Sciatic nerve (tissue), 2 donors: ENCODE data around the gene RSPH9. TPM values are rescaled to one million over a fixed set of nuclear protein-coding genes. Genes with fewer than 3 reads are reported as not detected.

ENCODE experiments used
- ATAC-seq: fragments of 200-7000 bp; cut with Tn5 transposase; one replicate; pipeline ENCODE4 v1.9.1; 2020; ENCODE audit warnings: mild to moderate bottlenecking, moderate library complexity
- DNase-seq: peaks from one replicate; pipeline ENCODE4 v3.0.0-alpha.2; 2020; ENCODE audit warnings: low spot score
- intact Hi-C: fragments of 100-400 bp; cut with DNase I; formaldehyde crosslinking; loops from one replicate; pipeline ENCODE4 v1.14.2; 2022
- total RNA-seq: library from RNA; stranded (reverse); fragmentation: NEBNext Ultra II Directional; extraction: Animal tissue kit (Norgen Biotek cat#: 25700); gene quantifications from one replicate; pipeline ENCODE4 v1.2.1, GENCODE V29; 2021
- donor health status: DM: no; HTN: no; CAD: no.
- donor health status: DM: no; HTN: no; CAD: no.

The RSPH9 gene
- total RNA-seq = 0.49 TPM

DNA sequence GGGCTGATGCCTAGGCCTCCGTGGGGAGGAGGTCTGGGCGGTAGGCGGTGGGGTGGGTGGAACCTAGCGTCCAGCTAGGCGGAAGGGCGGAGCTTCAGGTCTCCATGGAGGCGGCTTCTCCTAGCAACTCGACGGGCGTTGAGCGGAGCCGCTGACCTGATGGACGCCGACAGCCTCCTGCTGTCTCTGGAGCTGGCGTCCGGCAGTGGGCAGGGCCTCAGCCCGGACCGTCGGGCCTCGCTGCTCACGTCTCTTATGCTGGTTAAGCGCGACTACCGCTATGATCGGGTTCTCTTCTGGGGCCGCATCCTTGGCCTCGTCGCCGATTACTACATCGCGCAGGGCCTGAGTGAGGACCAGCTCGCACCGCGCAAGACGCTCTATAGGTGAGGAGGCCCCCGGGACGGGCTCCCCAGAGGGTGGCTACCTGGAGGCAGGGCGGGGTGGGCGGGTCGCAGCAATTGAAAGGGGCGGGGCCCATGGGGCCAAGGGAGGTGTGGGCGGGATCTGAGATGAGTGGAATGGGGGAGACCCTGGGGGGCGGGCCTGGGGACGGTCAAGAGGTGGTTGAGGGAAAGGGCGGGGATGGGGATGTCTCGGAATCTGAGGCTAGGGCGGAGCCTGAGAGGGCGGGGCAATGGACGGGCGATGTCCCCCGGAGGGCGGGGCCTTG, at the start of gene RSPH9:
Gene RSPH9 (plus strand): TSS at position 97 of the 673 bp plus-strand sequence. CDS start 63 bp downstream, at position 160.
- peak; percentile 79 for DNase-seq
- intact Hi-C loops = no loop called here
- peak; percentile 91 for ATAC-seq

DNA sequence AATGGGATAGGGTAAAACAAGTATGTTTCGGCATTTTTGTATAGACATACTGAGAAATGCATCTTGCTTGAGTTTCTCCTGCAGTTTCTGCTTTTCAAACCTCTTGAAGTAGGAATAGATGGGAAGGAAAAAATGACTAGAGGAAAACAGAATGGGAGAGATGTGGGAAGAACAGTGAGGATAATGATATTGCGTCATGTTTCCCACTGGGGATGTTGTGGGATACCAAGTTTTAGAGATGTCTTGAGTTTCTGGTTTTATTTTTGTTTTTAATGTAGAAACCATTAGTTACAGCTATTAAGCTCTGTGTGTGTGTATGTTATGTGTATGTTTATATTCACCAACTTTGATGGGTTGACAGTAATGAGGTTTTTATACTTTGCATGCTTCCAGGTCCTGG, 44.2 kb upstream of the RSPH9 start:
- intact Hi-C loops = no loop called here
- DNase-seq (no peak), ATAC-seq (no peak)

- ATAC-seq (no peak), DNase-seq (no peak)
- intact Hi-C loops = no loop called here
Observed at GRCh38 chr6:43604174-43604573, 40.7 kb upstream of the RSPH9 start.

DNA sequence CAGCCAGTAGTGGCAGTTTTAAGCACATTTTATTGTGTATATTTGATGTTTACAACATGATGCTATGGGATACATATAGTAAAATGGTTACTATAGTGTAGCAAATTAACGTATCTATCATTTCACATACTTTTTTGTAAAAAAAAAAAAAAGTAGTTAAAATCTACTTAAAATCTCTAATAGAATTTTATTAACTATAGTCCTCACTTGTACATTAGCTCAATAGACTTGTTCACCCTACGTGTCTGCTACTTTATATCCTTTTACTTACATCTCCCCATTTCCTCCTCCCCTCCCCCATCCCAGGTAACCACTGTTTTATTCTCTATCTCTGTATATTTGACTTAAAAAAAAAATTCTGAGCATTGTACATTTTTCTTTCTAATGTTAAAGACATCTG, 38.8 kb upstream of the RSPH9 start:
- no peak for ATAC-seq
- intact Hi-C loops = no loop called here

GRCh38 chr6:43608310-43608763, 36.5 kb upstream of the RSPH9 start:
- ATAC-seq (peak; percentile 66), DNase-seq (peak; percentile 76)
- intact Hi-C loops = no loop called here

More for the DNA sequence above, 38.8 kb upstream of the RSPH9 start:
- DNase-seq = no peak

DNA sequence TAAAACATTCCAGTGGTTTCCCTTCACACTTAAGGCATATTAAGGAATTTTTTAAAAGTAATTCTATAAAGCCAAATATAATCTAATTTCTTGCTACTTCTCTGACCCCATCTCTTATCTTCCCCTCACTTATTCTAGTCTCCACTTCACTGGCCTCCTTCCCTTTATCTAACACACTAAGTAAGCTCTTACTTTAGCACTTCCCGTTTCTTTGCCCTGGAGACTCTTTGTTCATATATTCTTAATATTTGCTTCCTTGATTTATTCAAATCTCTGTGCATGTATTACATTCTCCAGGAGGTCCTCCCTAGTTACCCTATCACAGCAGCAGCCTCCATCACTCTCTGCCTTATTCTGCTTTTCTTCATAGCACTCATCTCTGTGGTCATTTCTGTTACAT, 36.0 kb upstream of the RSPH9 start:
- ATAC-seq = no peak
- no peak for DNase-seq
- intact Hi-C loops = no loop called here

- intact Hi-C loops = no loop called here
- no peak for ATAC-seq
- DNase-seq = no peak
Observed at GRCh38 chr6:43609402-43609801, 35.4 kb upstream of the RSPH9 start.

DNA sequence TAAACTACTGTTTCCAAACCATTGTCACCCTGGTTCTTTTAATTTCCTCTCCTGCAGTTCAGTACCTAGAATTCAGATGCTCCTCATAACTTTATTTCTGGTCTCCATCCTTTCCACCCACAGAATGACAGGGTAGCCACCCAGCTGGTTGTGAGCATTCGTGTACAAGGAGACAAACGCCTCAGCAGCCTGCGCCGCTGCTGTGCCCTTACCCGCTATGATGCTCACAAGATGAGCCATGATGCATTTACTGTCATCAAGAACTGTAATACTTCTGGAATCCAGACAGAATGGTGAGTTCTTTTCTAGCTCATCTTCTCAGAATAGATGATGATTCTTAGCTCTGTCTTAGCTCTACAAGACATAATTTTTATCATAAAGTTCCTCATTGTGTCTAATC, 34.4 kb upstream of the RSPH9 start:
- intact Hi-C loops = no loop called here
- ATAC-seq (no peak), DNase-seq (no peak)

GRCh38 chr6:43613721-43614395, 31.0 kb upstream of the RSPH9 start:
- intact Hi-C loops = no loop called here
- ATAC-seq (no peak), DNase-seq (no peak)

GRCh38 chr6:43614396-43614730, 30.5 kb upstream of the RSPH9 start:
- intact Hi-C loops = no loop called here
- no peak for DNase-seq
- ATAC-seq = no peak

GRCh38 chr6:43616725-43617472, 27.9 kb upstream of the RSPH9 start:
- DNase-seq (no peak), ATAC-seq (no peak)
- intact Hi-C loops = no loop called here

GRCh38 chr6:43621078-43621835, 23.6 kb upstream of the RSPH9 start:
- no peak for ATAC-seq
- intact Hi-C loops = no loop called here

DNA sequence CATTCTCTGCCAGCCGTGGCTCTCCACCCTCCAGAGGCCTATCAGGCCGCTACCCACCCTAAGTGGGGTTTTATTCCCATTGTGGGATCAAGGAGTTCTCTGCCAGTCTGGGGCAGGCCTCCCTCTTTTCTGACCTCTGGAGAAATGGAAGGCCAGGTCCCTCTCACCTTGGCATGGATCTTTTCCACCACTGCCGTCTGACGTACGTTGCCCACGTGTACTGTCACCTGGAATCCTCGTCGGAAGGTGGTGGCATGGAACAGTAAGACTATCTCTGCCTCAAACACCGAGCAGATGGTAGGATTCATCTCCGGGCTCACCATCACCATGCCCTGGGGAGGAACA, 23.0 kb upstream of the RSPH9 start:
- intact Hi-C loops = no loop called here
- DNase-seq (no peak), ATAC-seq (no peak)

More at GRCh38 chr6:43621078-43621835, 23.6 kb upstream of the RSPH9 start:
- DNase-seq = no peak

DNA sequence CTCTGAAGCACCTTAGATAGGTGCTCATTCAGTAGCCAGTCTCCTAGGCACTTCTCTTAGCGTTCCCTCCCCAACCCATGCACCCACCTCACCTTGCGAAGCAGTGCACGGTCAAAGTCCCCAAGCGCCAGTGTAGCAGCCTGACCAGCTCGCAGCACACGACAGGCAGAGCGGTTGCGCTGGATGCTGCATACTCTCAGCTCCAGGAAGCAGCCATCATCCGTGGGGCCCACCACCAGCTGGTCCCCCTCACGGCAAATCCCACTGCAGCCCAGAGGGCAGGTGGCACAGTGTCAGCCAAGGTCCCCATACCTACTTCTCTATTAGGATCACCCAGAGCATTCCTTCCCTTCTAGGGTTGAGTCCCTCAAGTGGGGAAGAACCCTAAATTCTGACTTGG, 22.3 kb upstream of the RSPH9 start:
- ATAC-seq (no peak), DNase-seq (no peak)
- intact Hi-C loops = no loop called here

DNA sequence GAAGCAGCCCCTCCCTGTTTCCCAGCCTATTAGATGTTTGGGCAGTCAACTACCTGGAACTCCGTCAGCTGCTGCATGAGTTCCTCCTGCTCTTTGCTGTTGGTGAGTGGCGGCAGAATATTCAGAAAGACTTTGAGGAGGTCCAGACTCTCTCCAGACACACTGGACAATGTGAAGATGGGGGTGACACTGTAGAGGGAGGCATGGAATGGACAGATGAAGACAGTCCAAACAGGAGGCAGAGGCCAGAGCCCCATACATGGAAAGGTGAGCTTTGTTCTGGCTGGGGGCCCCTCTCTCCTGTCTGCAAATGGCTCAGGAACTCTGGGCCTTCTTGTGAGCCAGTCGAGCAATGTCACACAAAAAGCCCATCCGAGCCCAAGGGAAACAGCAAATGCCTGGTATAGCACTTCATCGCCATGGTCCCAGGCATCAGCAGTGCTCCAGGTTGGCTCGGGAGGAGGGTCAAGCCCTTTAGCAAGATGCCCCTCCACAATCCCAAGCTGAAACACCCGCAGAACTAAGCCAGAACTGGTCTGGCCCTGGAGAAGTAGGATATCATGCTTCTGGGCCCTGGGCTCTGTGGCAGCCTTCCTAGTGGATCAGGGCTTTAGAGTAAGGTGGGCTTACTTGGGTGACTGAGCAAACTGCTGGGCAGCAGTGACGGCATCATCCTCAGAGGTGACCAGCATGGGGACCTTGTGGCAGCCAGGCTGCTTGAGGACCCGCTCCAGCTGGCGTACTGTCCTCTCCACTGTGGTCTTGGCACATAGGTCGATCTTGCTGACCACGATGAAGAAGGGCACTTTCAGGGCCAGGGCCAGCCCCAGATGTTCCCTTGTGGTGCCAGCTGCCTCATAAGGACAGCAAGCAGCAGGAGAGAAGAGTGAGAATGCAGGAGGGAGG, 20.7 kb upstream of the RSPH9 start:
- intact Hi-C loops = no loop called here
- DNase-seq = no peak
- no peak for ATAC-seq

- intact Hi-C loops = no loop called here
- DNase-seq (no peak), ATAC-seq (no peak)
Observed at GRCh38 chr6:43624786-43625288, 20.0 kb upstream of the RSPH9 start.

- intact Hi-C loops = no loop called here
- DNase-seq = no peak
- ATAC-seq = no peak
Observed at GRCh38 chr6:43625393-43625992, 19.3 kb upstream of the RSPH9 start.
